Adipocyte (in vitro differentiated cells): ENCODE measurements around the gene IFT80.
"Not testable (repeated sequence)": the region's sequence is repeated elsewhere in the genome, so short reads cannot be mapped to it uniquely, and the experiment has no call there.

ENCODE experiments used
- DNase-seq: peaks from one replicate; pipeline ENCODE4 v3.0.0-alpha.2; 2015; ENCODE audit warnings: low read depth
- H3K27me3 ChIP-seq: replicated peaks from 2 replicates; pipeline ENCODE4 v1.7.0; 2013; ENCODE audit warnings: mild to moderate bottlenecking, low read length, moderate library complexity; ENCODE audit not compliant: control insufficient read depth, insufficient read depth
- H3K36me3 ChIP-seq: 2 replicates; pipeline ENCODE4 v1.7.0; 2013; ENCODE audit warnings: low read length, mild to moderate bottlenecking, moderate library complexity; ENCODE audit not compliant: control insufficient read depth, insufficient read depth, severe bottlenecking
- H3K4me1 ChIP-seq: 2 replicates; pipeline ENCODE4 v1.7.0; 2013; ENCODE audit warnings: mild to moderate bottlenecking, low read length, moderate library complexity; ENCODE audit not compliant: control insufficient read depth, insufficient read depth
- H3K4me3 ChIP-seq: 2 replicates; pipeline ENCODE4 v1.7.0; 2013; ENCODE audit warnings: mild to moderate bottlenecking, low read length, moderate library complexity
- H3K9ac ChIP-seq: 2 replicates; pipeline ENCODE4 v1.7.0; 2013; ENCODE audit warnings: mild to moderate bottlenecking, low read length, moderate library complexity
- H3K9me3 ChIP-seq: 2 replicates; pipeline ENCODE4 v1.7.0; 2013; ENCODE audit warnings: mild to moderate bottlenecking, low read length, moderate library complexity; ENCODE audit not compliant: control insufficient read depth

Gene IFT80

GRCh38 chr3:160260587-160261270 is 138.3 kb downstream of the IFT80 start:
- H3K36me3 ChIP-seq = no peaks in the 10 kb centered on the region
- peaks cover 17% of the 10 kb centered on the region for H3K4me1 ChIP-seq
- DNase-seq = peak; percentile 9
- H3K4me3 ChIP-seq = peak overlapping the region; percentile 82
- H3K27me3 ChIP-seq = no peaks in the 10 kb centered on the region
- H3K9me3 ChIP-seq = no peaks in the 10 kb centered on the region
- H3K9ac ChIP-seq = peak overlapping the region; percentile 74

- peak; percentile 52 for DNase-seq
Measured at GRCh38 chr3:160259589-160259988, 139.4 kb downstream of the IFT80 start.

GRCh38 chr3:160257606-160258005 is 141.4 kb downstream of the IFT80 start:
- H3K4me1 ChIP-seq = peaks cover 17% of the 10 kb centered on the region
- H3K4me3 ChIP-seq = no peak overlapping the region
- H3K9me3 ChIP-seq = no peaks in the 10 kb centered on the region
- no peaks in the 10 kb centered on the region for H3K27me3 ChIP-seq
- DNase-seq = no peak
- no peaks in the 10 kb centered on the region for H3K36me3 ChIP-seq
- H3K9ac ChIP-seq = no peak overlapping the region

More at GRCh38 chr3:160259589-160259988, 139.4 kb downstream of the IFT80 start:
- Histone ChIP-seq H3K9me3 (no peaks in the 10 kb centered on the region), H3K36me3 (no peaks in the 10 kb centered on the region), H3K4me1 (peaks cover 17% of the 10 kb centered on the region), H3K4me3 (peak overlapping the region; percentile 82), H3K9ac (peak overlapping the region; percentile 74), H3K27me3 (no peaks in the 10 kb centered on the region)

GRCh38 chr3:160253298-160253697 is 145.7 kb downstream of the IFT80 start:
- no peak overlapping the region for H3K4me3 ChIP-seq
- H3K27me3 ChIP-seq = no peaks in the 10 kb centered on the region
- H3K36me3 ChIP-seq = no peaks in the 10 kb centered on the region
- DNase-seq = no peak
- H3K9ac ChIP-seq = no peak overlapping the region
- H3K4me1 ChIP-seq = no peaks in the 10 kb centered on the region
- no peaks in the 10 kb centered on the region for H3K9me3 ChIP-seq

GRCh38 chr3:160247766-160248165 is 151.3 kb downstream of the IFT80 start:
- Histone ChIP-seq H3K36me3 (no peaks in the 10 kb centered on the region), H3K27me3 (no peaks in the 10 kb centered on the region), H3K4me3 (no peak overlapping the region), H3K4me1 (no peaks in the 10 kb centered on the region), H3K9ac (no peak overlapping the region), H3K9me3 (no peaks in the 10 kb centered on the region)
- no peak for DNase-seq

- Histone ChIP-seq H3K4me3 (no peak overlapping the region), H3K27me3 (no peaks in the 10 kb centered on the region), H3K9me3 (no peaks in the 10 kb centered on the region), H3K9ac (no peak overlapping the region), H3K36me3 (no peaks in the 10 kb centered on the region), H3K4me1 (no peaks in the 10 kb centered on the region)
- DNase-seq = no peak
Measured at GRCh38 chr3:160245261-160245800, 153.7 kb downstream of the IFT80 start.

GRCh38 chr3:160240719-160241118 is 158.3 kb downstream of the IFT80 start:
- not testable (repeated sequence) for H3K4me3 ChIP-seq, DNase-seq, H3K36me3 ChIP-seq, H3K4me1 ChIP-seq, H3K9ac ChIP-seq, H3K27me3 ChIP-seq, H3K9me3 ChIP-seq

- no peaks in the 10 kb centered on the region for H3K4me1 ChIP-seq
- no peak for DNase-seq
- no peaks in the 10 kb centered on the region for H3K36me3 ChIP-seq
- H3K9ac ChIP-seq = no peak overlapping the region
- no peak overlapping the region for H3K4me3 ChIP-seq
- no peaks in the 10 kb centered on the region for H3K27me3 ChIP-seq
- no peaks in the 10 kb centered on the region for H3K9me3 ChIP-seq
Measured at GRCh38 chr3:160232014-160232413, 167.0 kb downstream of the IFT80 start.

GRCh38 chr3:160227419-160227818 is 171.6 kb downstream of the IFT80 start:
- Histone ChIP-seq H3K27me3 (peaks cover 21% of the 10 kb centered on the region), H3K9ac (no peak overlapping the region), H3K36me3 (no peaks in the 10 kb centered on the region), H3K4me3 (no peak overlapping the region), H3K4me1 (peaks cover 3% of the 10 kb centered on the region), H3K9me3 (no peaks in the 10 kb centered on the region)
- no peak for DNase-seq

DNA sequence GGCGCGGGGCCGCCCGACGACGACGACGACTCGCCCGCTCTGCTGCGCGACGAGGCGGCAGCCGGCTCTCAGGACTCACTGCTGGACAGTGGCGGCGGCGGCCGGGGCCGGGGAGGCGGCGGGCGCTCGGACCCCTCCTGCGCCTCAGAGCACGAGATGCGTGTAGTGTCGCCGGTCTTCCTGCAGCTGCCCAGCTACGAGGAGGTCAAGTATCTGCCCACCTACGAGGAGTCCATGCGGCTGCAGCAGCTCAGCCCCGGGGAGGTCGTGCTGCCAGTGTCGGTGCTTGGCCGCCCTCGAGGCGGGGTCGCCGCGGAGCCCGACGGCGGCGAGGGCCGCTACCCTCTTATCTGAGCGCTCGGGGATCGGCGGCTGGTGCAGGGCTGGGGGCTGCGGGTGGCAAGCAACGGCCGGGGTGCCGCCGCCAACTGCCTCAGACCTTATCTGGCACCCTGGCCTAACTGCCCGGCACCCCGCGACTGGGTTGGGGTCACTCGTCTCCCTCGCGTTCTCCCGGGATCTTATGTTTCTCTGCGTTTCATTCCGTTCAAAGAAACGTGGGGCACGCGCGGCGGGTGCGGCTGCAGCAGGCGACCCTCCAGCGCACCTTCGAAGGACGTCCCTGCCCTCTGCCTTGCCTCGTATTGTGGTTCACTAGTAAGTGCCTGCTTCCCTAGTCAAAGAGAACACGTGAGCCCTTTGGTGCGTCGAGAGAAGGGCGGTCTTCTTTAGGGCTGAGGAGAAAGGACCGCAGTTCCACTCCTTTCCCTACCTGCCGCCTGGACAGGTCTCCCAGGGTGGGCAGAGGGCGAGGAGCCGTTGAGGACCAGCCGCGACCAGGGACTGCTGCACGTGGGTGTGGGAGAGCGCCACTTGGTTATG is 172.8 kb downstream of the IFT80 start:
- peak; percentile 38 for DNase-seq

More for the DNA sequence above, 172.8 kb downstream of the IFT80 start:
- Histone ChIP-seq H3K9ac (no peak overlapping the region), H3K36me3 (no peaks in the 10 kb centered on the region), H3K4me3 (peak overlapping the region; percentile 82), H3K9me3 (no peaks in the 10 kb centered on the region), H3K4me1 (peaks cover 3% of the 10 kb centered on the region), H3K27me3 (peaks cover 21% of the 10 kb centered on the region)
